Adrenal gland (tissue), 19 donors: Measurements from ENCODE around the gene FBXW7. TPM values are rescaled to one million over a fixed set of nuclear protein-coding genes. Genes with fewer than 3 reads are reported as not detected.
A peak's percentile ranks its signal among the peaks of the same experiment; 100 is the strongest.

ENCODE experiments used
- DNase-seq, 7 donors: peaks; one replicate each; pipeline ENCODE4 v3.0.0-alpha.2; 2019 to 2020
- H3K27ac ChIP-seq, 5 donors: fragments of 200-600 bp; sonication (generic) in 4 of 5; 1 replicate in 3 of 5; 2 replicates in 2 of 5; pipeline versions ENCODE4 v1.5.1 to v1.8.0; 2016 to 2020; ENCODE audit warnings: mild to moderate bottlenecking in 1 of 5
- H3K27me3 ChIP-seq: fragments of 200-600 bp; 2 replicates; pipeline ENCODE4 v1.8.0; 2021
- H3K36me3 ChIP-seq, 2 donors: fragments of 200-600 bp; replicated peaks in 1 of 2; 1 replicate in 1 of 2; 2 replicates in 1 of 2; pipeline versions ENCODE4 v1.5.1 to v1.8.0; 2018 to 2022
- H3K4me1 ChIP-seq, 2 donors: fragments of 200-600 bp; replicated peaks in 1 of 2; 1 replicate in 1 of 2; 2 replicates in 1 of 2; pipeline versions ENCODE4 v1.5.1 to v1.8.0; 2018 to 2021
- H3K4me3 ChIP-seq, 4 donors: fragments of 200-600 bp; sonication (generic) in 3 of 4; one replicate each; pipeline ENCODE4 v1.5.1; 2016 to 2018
- H3K9me3 ChIP-seq, 3 donors: fragments of 200-600 bp; sonication (generic) in 1 of 3; replicated peaks in 1 of 3; 1 replicate in 2 of 3; 2 replicates in 1 of 3; pipeline versions ENCODE4 v1.5.1 to v1.8.0; 2016 to 2021
- POLR2A ChIP-seq, 2 donors: fragments of 450-650 bp; IDR thresholded peaks; one replicate each; pipeline ENCODE4 v1.6.1; 2017; ENCODE audit warnings: antibody characterized with exemption in 2 of 2, mild to moderate bottlenecking in 2 of 2, moderate library complexity in 1 of 2
- WGBS, 4 donors: extraction: QIAGEN DNeasy Blood & Tissue Kit in 2 of 4; methylation state at CpG; one replicate each; pipeline versions ENCODE4 v1.1.5 to v1.1.7; 2013 to 2017; 5-methylcytosine and 5-hydroxymethylcytosine counted together
- intact Hi-C, 2 donors: fragments of 100-400 bp; cut with DNase I; formaldehyde crosslinking; loops; one replicate each; pipeline versions ENCODE4 v1.14.1 to v1.15.0; 2022 to 2023
- long read RNA-seq, 10 donors: library from polyadenylated mRNA in 3 of 10; unstranded in 2 of 10; stranded (forward) in 1 of 10; transcript quantifications; one replicate each; pipeline ENCODE4 v2.0.0 and lab custom pipeline, GENCODE V29; 2021 to 2026
- polyA plus RNA-seq, 3 donors: library from polyadenylated mRNA; stranded (reverse); fragments of 200-250 nt in 2 of 3; fragments of 350-450 nt in 1 of 3; fragmentation: Illumina TruSeq in 1 of 3; extraction: RNeasy Lipid Tissue Mini Kit (QIAGEN cat#74804) in 1 of 3; gene quantifications; one replicate each; pipeline ENCODE4 v1.2.3, GENCODE V29; 2013 to 2014
- total RNA-seq, 9 donors: library from RNA; depleted of rRNA in 4 of 9; stranded (reverse); fragments of >200 nt in 4 of 9; fragments of 120-200 nt in 1 of 9; fragmentation: NEBNext Ultra II Directional in 1 of 9; extraction: Animal tissue kit (Norgen Biotek cat#: 25700) in 1 of 9; gene quantifications; one replicate each; pipeline versions ENCODE4 v1.1.0 to v1.2.4, GENCODE V29; 2013 to 2023
- TF ChIP-seq, protein P1 (sequence below), 6 experiments: fragments of 450-650 bp in 4 of 6; fragments of 200-600 bp in 2 of 6; sonication (generic) in 1 of 6; IDR thresholded peaks; 1 replicate in 5 of 6; 2 replicates in 1 of 6; pipeline versions ENCODE4 v1.5.1 to v1.8.0; 2016 to 2021; ENCODE audit warnings: antibody characterized with exemption in 6 of 6, mild to moderate bottlenecking in 2 of 6, moderate library complexity in 1 of 6
- donor health status: healthy with polysubstance abuse.
- donor health status: Bipolar disorder and iron deficiency.
- donor health status: DM: yes; HTN: yes; CAD: no.
- donor health status: DM: no; HTN: no; CAD: no.
- donor health status: DM: no; HTN: no; CAD: no.
- donor health status: DM: yes; HTN: yes; CAD: no.

The FBXW7 gene
- total RNA-seq, result 10 to 100 TPM; 23.6 to 55.5 (median 31.6) TPM
- 10 to 100 TPM; 17.6 to 27.0 (median 19.1) TPM for polyA plus RNA-seq
- long read RNA-seq, donor 1, partial matches to known transcripts, result 0 of 4 reads
- long read RNA-seq, donor 1, other reads (novel, unspliced or antisense), result 0 of 4 reads
- long read RNA-seq, donor 2, result 0 reads
- long read RNA-seq, donor 3, full-length matches to known transcripts, result 3 of 3 reads
- long read RNA-seq, donor 3, partial matches to known transcripts, result 0 of 3 reads
- long read RNA-seq, donor 3, other reads (novel, unspliced or antisense), result 0 of 3 reads
- long read RNA-seq, donor 4, partial matches to known transcripts, result 2 of 5 reads
- long read RNA-seq, donor 4, other reads (novel, unspliced or antisense), result 1 of 5 reads
- long read RNA-seq, donor 5, full-length matches to known transcripts, result 14 of 21 reads
- long read RNA-seq, donor 5, partial matches to known transcripts, result 1 of 21 reads
- long read RNA-seq, donor 5, other reads (novel, unspliced or antisense), result 6 of 21 reads
- long read RNA-seq, donor 6, transcript FBXW7-204 (11 exons, 3,540 nt), result major isoform, 6 of 10 reads
- long read RNA-seq, donor 6, partial matches to known transcripts, result 0 of 10 reads
- long read RNA-seq, donor 6, other reads (novel, unspliced or antisense), result 2 of 10 reads
- long read RNA-seq, donor 7, partial matches to known transcripts, result 0 of 3 reads
- long read RNA-seq, donor 7, other reads (novel, unspliced or antisense), result 0 of 3 reads
- long read RNA-seq, donor 8, full-length matches to known transcripts, result 7 of 7 reads
- long read RNA-seq, donor 8, partial matches to known transcripts, result 0 of 7 reads
- long read RNA-seq, donor 8, other reads (novel, unspliced or antisense), result 0 of 7 reads
- long read RNA-seq, donor 9, partial matches to known transcripts, result 0 of 4 reads
- long read RNA-seq, donor 9, other reads (novel, unspliced or antisense), result 0 of 4 reads
- long read RNA-seq, donor 10, result 0 reads

- H3K27ac ChIP-seq, result peak within 1 kb of the TSS; percentile 82 to 98 (median 92)
- DNase-seq, result peak; percentile 98 to 99 (median 99)
- no peaks in the 10 kb centered on the region for H3K36me3 ChIP-seq
- H3K4me1 ChIP-seq, result peaks cover 12 to 51% of the 10 kb centered on the region in 2 donors
- H3K9me3 ChIP-seq, result no peaks in the 10 kb centered on the region
- peak within 1 kb of the TSS; percentile 69 to 100 (median 85) for H3K4me3 ChIP-seq
- no peaks in the 10 kb centered on the region for H3K27me3 ChIP-seq
- 0 to 1% (median 0%) methylated on average over 7 to 63 of the region's 63 CpGs for WGBS, 4 donors
- TF ChIP-seq POLR2A (IDR thresholded peaks at IDR 0.05), result peak; percentile 79 to 86
- TF ChIP-seq, protein P1, sequence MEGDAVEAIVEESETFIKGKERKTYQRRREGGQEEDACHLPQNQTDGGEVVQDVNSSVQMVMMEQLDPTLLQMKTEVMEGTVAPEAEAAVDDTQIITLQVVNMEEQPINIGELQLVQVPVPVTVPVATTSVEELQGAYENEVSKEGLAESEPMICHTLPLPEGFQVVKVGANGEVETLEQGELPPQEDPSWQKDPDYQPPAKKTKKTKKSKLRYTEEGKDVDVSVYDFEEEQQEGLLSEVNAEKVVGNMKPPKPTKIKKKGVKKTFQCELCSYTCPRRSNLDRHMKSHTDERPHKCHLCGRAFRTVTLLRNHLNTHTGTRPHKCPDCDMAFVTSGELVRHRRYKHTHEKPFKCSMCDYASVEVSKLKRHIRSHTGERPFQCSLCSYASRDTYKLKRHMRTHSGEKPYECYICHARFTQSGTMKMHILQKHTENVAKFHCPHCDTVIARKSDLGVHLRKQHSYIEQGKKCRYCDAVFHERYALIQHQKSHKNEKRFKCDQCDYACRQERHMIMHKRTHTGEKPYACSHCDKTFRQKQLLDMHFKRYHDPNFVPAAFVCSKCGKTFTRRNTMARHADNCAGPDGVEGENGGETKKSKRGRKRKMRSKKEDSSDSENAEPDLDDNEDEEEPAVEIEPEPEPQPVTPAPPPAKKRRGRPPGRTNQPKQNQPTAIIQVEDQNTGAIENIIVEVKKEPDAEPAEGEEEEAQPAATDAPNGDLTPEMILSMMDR (IDR thresholded peaks at IDR 0.05), result no peak
- intact Hi-C loops, result no loop called here
These were observed at the start of gene FBXW7 for GRCh38 chr4:152535903-152536544. TSS of gene FBXW7 (minus strand) at chr4:152536092. CDS start at chr4:152411803, 124,289 bp downstream.

DNA sequence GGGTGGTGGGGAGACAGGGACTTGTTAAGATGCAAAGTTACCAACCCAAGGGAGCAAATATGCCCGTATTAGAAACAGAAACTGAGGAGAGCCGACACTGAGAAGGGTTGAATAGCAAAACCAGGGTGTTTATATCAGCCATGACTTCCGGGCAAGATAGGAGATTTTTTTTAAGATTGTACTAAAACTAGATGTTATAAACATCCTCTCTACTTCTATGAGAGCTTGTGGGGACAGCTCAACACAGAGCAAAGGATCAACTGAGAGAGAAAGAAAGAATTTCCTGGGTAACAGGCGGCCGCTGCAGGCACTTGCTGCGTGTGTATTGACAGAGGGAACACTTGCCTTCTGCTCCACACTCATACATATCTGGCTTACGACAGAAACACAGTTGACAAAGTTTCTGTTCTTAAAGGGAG, 49.1 kb upstream of the FBXW7 start:
- Histone ChIP-seq H3K4me1 (no peaks in the 10 kb centered on the region), H3K27ac (no peak overlapping the region), H3K27me3 (no peaks in the 10 kb centered on the region), H3K9me3 (no peaks in the 10 kb centered on the region), H3K4me3 (no peak overlapping the region), H3K36me3 (no peaks in the 10 kb centered on the region)
- WGBS, 4 donors, result 64 to 78% (median 74%) methylated on average over 7 of the region's 7 CpGs
- no peak for DNase-seq
- intact Hi-C loops, result no loop called here
- TF ChIP-seq, protein P1 (IDR thresholded peaks at IDR 0.05), result no peak
- no peak for TF ChIP-seq POLR2A (IDR thresholded peaks at IDR 0.05)

DNA sequence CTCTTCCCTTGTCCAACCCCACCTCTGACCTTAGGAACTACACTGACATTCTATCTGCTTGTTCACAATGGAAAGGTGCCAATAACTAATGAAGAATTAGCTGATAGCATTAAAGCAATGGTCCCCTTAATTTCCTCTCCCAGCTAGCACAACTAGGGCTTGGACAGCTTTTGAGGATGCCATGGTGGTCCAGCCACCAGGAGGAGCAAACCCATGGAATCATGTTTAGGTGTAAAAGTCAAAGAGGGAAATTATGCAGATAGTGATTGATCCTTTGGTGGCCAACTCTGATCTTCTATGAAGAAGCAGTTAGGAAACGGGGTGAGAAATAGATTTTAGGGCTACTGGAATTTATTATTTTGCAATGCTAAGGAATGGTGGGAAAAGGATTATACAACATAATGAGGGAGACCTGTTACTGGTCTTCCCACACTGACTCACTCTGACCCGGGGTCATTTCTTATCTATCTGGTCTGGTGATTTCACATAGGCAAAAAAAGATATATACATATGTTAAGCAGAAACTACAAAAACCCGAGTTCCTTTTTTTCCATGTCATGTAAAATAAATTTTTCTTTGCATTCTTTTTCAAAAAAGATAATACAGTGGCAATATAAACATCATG, 45.8 kb upstream of the FBXW7 start:
- no peaks in the 10 kb centered on the region for H3K27me3 ChIP-seq
- DNase-seq, result no peak
- no peak for TF ChIP-seq POLR2A (IDR thresholded peaks at IDR 0.05)
- no peaks in the 10 kb centered on the region for H3K36me3 ChIP-seq
- no peak overlapping the region for H3K4me3 ChIP-seq
- WGBS, 4 donors, result 65 to 79% (median 72%) methylated on average over 3 of the region's 3 CpGs
- intact Hi-C loops, result no loop called here
- H3K4me1 ChIP-seq, result no peaks in the 10 kb centered on the region
- H3K9me3 ChIP-seq, result no peaks in the 10 kb centered on the region
- no peak overlapping the region for H3K27ac ChIP-seq

- no peak overlapping the region for H3K27ac ChIP-seq
- no peak overlapping the region for H3K4me3 ChIP-seq
- no peaks in the 10 kb centered on the region for H3K27me3 ChIP-seq
- no peaks in the 10 kb centered on the region for H3K4me1 ChIP-seq
- intact Hi-C loops, result no loop called here
- no peaks in the 10 kb centered on the region for H3K36me3 ChIP-seq
- TF ChIP-seq POLR2A (IDR thresholded peaks at IDR 0.05), result no peak
- TF ChIP-seq, protein P1 (IDR thresholded peaks at IDR 0.05), result no peak
- 83 to 90% (median 83%) methylated on average over 6 of the region's 6 CpGs for WGBS, 4 donors
- DNase-seq, result no peak
- H3K9me3 ChIP-seq, result no peaks in the 10 kb centered on the region
These were observed 44.0 kb upstream of the FBXW7 start for GRCh38 chr4:152579916-152580315.
